DMS 273 treated with DMSO at 0.1 percent for 48 hours (cell line): ENCODE measurements around the gene PRKCE.

Experiments used
- DNase-seq: peaks from one replicate; lab custom pipeline; 2025; lab: John Stamatoyannopoulos, UW

PRKCE gene

DNA sequence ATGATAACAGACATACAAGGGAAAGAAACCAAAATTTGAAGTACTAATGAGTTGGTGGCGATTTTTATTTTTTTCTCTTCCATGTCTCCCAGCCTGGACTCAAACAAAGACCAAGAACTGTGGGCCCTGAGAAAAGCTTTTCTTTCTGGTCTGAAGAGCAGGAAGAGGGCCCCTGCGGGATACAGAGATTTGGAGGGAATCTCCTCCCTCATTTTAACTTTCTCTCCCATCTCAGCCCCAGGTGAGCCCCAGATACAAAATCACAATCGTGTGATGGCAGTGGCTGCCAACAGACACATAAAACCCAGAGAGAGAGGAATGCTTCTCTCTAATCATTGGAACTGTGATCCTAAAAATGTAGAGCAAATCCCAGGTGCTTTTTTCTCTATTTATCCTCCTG, 19.5 kb upstream of the PRKCE start:
- no peak for DNase-seq

GRCh38 chr2:45634223-45634622, 17.3 kb upstream of the PRKCE start:
- DNase-seq = no peak

GRCh38 chr2:45636008-45636407, 15.5 kb upstream of the PRKCE start:
- DNase-seq = no peak

DNA sequence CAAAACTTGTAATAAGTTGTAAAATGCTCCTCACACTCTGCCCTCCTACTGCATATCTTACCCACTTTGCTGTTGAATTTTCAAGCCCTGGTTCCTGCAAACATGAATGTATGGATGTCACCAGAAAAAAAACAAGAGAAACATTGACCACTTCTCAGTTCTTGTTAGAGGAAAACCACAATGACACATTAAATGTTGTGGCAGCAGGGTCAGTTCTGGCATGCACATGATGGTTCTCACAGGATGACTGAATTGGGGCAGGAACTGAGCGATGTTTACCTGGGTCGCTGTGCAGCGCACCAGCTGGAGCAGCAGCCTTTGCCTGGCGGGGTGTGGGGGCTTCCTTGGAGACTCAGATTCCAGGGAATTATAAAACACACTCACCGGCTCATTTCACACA, 14.0 kb upstream of the PRKCE start:
- no peak for DNase-seq

GRCh38 chr2:45640576-45640975, 10.9 kb upstream of the PRKCE start:
- no peak for DNase-seq

DNA sequence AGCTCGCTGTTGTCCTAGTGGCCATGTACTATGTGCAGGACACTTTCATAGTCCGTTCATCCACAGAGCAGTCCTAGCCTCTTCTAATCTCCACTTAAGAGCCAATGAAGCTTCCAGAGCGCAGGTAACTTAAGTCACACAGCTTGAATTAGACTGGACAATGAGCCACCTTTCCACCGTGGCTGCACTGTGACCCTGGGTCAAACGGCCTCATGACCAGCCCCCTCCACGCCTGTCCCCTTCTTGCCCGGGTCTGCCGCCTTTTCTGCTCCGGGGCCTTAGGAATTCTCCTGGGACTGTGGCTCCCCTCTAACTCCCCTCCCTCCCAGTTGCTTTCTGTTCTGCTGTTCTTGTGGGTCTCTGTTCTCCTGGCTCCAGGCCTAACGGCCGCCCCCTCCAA, 8.4 kb upstream of the PRKCE start:
- no peak for DNase-seq

DNA sequence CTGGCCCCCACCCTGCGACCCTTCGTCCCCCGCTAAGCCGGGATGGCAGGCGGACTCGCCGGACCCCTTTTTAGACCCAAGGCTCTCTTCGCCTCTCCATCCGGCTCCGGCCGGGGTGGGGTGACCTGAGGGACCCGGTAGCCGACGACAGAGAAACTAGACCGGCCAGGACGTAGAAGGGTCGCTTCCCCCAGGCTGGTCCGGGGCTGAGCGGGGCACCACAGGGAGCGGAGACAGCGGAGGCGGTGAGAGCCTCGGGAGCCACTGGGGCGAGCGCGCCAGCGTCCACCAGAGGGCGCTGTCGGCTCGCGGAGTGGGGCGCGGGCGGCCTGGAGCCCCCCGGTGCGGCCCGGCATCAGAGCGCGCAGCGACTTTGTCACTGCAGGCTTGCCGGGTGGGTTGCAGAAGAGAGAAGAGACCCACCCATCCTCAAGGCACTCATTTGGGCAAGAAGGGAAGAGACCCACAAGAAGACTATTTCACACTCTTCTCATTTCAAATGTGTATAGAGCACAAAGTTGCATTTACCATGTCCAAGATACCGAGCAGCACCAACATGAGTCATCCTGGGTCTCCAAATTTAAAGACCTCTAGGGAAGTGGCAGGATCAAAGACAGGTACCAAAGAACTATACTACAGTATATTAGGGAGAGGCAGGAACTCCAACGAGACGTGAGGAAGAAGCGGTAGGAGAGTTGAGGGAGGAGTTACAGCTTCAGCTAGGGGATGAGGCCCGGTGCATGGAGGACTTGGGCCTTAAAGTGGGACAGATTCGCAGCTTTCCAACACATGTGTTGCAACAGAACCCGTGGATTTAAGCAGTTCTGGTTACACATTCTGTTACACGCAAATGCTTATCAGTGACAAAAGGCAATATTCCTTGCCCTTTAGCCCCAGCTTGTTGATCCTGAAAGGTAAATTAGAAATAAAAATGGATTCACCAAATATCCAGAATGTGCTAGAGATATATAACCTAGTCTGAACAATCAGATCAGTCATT, 7.6 kb upstream of the PRKCE start:
- DNase-seq = peak; percentile 20

DNA sequence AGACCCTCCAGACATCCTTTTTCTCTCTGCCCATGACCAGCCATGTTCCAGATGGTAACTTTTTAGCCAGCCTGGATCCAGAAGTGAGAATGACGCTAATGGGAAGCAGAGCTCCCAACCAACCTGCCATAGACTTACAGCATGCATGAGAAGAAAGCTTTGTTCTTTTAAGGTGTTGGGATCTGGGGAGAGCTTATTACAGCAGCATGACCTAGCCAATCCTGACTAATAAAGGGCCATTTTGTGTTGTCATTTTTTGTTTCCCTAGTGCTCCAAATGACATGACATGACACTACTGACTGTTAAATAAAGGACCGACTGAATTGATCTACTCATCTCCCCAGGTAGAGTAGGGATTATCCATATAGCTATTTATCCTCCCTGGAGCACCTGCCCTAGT, 5.2 kb upstream of the PRKCE start:
- DNase-seq = no peak

GRCh38 chr2:45647356-45647755, 4.1 kb upstream of the PRKCE start:
- no peak for DNase-seq

DNA sequence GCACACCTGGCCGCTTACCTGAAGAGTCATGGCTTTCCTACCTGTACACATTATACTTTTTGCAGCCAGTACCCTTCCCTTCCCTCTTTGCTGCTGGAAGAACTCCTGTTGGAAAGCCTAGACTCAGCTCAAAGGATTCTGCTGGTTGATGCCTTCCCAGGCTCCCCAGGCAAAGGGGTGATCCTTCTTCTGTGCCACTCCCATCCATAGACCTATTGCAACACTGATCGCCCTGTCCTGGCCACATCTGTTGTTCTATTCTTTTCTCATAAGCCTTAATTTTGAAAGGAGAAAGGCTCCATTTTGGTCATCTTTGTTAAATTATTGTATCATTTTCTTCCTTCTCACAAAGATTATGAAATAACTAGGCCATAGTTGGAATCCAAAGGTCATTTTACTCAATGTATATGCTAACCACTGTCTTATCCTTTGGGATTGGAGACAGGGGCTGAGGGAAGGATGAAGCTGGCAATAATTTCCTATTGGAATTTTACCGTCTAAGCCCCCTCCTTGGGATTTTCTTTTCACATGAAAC, 3.4 kb upstream of the PRKCE start:
- no peak for DNase-seq

DNA sequence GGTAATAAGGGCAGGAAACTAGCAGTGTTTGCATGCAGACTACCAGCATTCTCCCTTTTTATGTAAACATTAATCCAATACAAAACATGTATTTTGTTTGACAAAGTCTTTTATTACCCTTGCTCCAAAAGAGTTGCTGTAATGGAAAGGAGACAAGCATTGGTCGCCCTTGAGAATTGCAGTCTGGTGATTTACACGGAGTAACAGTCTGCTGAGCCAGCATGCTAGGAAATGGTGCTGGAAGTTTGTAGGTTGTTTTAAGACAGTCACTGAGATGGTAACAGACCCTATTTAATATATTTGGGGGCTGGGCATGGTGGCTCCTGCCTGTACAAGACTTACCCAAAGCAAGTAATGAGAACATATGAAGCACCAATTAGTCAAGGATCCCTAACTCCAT, 2.8 kb upstream of the PRKCE start:
- DNase-seq = no peak

DNA sequence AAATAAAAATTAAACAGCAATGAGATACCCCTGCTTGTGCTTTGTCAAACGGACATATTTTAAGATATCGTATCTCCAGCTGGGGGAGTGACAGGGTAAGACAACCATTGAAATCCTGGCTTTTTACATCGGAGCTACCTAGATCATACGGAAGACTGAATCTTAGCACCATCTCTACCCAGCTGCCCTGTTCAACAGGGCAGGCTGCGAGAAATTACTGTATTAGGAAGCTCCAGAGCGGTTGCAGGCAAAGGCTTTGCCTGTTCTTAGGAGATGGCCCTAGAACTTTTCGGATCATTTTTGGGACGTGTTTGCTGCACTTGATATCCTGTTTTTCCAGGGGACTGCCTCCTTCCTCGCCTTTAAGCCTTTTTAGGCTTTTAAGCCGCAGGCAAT, 2.0 kb upstream of the PRKCE start:
- no peak for DNase-seq

GRCh38 chr2:45649858-45650811, 1.3 kb upstream of the PRKCE start:
- peak; percentile 43 for DNase-seq

GRCh38 chr2:45650851-45651414, 542 bp upstream of the PRKCE start:
- peak; percentile 89 for DNase-seq

- peak; percentile 11 for DNase-seq
These were observed 886 bp downstream of the PRKCE start for GRCh38 chr2:45652090-45653031.

GRCh38 chr2:45653122-45653913, 1.8 kb downstream of the PRKCE start:
- no peak for DNase-seq

DNA sequence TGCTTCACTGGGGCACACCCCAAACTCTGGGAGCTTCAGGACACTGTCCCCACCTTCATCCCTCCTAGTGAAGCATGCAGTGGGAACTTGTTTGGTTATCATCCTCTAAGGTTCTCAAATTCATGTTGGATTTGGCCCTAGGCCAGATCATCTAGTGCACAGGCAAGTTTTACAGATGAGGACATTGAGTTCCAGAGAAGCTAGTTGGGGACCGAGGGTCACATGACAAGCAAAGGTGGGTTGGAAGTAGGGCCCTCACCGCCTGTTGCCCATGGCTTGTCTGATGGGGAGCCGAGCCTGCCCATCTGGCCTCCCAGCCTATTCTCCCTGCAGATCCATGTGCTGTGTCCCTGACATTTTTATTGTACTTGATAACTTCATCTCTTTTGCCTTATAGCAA, 2.8 kb downstream of the PRKCE start:
- DNase-seq = no peak

GRCh38 chr2:45661828-45662227, 10.4 kb downstream of the PRKCE start:
- DNase-seq = no peak

GRCh38 chr2:45664635-45665261, 13.3 kb downstream of the PRKCE start:
- no peak for DNase-seq

DNA sequence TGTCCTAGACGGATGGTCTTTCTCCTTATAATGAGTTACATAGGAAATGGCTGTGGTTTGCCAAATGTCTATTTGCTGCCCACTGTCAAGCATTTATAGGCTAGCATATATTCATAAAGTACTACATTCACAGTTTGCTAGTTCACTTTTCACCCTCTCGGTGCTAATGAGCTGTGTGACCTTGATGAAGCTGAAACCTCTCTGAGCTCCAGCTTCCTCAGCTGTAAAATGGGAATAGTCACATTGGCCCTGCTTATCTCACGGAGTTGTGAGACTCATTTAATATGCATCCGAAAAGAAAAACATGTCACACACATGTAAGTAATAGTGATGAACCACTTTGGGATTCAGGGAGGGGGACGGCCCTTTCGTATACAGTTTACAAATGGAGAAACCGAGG, 17.0 kb downstream of the PRKCE start:
- no peak for DNase-seq
